Retinal pigment epithelial cell (primary cell): ENCODE results near the gene PKNOX2.

Source experiments
- DNase-seq: peaks from one replicate; pipeline ENCODE4 v3.0.0-alpha.2; 2010; ENCODE audit warnings: low read depth
- H3K4me3 ChIP-seq: 2 replicates; pipeline ENCODE4 v1.5.1; 2011; ENCODE audit warnings: mild to moderate bottlenecking, low read length, control low read depth, moderate library complexity
- TF ChIP-seq, protein P1 (sequence below): conservative IDR thresholded peaks from 2 replicates; pipeline ENCODE4 v1.5.1; 2011; ENCODE audit warnings: low read depth, low read length, control low read depth, inconsistent platforms

PKNOX2 gene

DNA sequence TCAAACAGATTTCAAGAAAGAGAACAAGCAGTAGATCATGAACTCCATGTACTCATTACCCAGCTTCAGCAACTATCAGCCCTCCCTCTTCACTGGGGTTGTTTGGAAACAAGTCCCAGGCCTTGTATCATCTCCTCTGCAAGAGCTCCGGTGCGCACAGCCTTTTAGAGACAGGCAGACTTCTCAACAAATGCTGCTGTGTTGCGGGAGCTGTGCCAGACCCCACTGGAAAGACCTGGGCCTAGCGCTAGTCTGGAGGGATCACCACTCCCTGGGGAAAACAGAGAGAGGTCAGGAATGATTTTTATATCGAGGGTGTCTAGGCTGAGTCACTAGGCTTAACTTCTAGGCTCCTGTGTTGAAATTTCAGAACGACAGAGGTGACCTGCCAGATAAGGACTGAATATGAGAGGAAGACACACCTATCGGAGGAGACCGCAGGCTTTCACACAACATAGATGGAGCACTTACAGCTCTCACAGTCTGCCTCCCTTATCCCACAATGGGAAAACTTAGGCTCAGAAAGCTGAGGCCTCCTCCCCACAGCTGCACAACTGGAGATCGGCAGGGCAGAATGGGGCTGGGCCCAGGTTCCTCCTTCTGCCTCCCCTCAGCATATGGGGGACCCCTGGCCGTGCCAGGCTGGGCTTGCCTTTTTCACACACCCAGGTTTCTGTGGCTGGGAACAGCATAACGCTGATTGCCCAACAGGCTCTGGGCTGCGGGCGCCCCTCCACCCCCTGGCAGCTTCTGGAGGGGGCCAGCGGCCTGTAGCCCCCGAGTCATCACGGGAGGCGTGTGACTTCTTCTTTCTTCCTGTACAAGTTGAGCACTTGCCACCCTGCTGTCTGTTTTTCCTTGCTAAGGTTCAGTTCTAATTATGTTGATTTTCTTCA, 86.0 kb downstream of the PKNOX2 start:
- TF ChIP-seq, protein P1, sequence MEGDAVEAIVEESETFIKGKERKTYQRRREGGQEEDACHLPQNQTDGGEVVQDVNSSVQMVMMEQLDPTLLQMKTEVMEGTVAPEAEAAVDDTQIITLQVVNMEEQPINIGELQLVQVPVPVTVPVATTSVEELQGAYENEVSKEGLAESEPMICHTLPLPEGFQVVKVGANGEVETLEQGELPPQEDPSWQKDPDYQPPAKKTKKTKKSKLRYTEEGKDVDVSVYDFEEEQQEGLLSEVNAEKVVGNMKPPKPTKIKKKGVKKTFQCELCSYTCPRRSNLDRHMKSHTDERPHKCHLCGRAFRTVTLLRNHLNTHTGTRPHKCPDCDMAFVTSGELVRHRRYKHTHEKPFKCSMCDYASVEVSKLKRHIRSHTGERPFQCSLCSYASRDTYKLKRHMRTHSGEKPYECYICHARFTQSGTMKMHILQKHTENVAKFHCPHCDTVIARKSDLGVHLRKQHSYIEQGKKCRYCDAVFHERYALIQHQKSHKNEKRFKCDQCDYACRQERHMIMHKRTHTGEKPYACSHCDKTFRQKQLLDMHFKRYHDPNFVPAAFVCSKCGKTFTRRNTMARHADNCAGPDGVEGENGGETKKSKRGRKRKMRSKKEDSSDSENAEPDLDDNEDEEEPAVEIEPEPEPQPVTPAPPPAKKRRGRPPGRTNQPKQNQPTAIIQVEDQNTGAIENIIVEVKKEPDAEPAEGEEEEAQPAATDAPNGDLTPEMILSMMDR, result no peak
- H3K4me3 ChIP-seq, result no peak overlapping the region
- DNase-seq, result no peak

DNA sequence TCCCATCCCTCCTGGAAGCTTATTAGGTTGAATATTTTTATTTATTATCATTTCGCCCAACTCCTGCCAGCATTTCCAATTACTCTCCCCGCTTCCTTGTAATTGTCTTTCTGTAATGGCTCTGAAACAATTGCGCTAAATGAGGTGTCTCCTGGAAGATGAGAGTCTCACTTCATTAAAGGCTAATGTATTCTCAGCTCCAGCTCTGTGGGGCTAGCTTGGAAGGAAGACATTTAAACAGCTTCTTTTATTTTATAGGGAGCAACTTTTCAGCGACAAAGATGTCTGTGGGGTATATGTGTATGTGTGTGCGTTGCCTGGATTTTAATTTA, 86.6 kb downstream of the PKNOX2 start:
- no peak for DNase-seq
- H3K4me3 ChIP-seq, result no peak overlapping the region
- TF ChIP-seq, protein P1, result no peak

DNA sequence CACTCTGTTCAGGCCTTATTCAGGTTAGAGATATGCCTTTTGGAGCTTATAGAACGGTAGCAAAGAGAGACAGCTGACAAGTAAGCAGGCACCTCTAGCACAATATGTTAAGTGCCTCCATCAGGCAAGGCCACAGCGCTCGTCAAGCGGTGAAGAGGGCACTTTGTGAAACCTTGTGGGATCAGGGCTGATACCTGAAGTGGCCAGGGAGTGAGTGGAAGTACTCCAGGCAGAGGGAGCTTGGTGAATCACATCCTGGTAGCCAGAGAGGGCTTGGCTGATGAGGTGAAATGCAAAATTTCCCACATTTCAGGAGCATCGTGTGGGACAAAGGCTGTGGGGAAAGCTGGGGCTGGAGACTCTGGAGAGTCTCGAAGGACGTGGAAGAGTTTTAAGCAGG, 87.4 kb downstream of the PKNOX2 start:
- DNase-seq, result no peak
- TF ChIP-seq, protein P1, result no peak
- no peak overlapping the region for H3K4me3 ChIP-seq

DNA sequence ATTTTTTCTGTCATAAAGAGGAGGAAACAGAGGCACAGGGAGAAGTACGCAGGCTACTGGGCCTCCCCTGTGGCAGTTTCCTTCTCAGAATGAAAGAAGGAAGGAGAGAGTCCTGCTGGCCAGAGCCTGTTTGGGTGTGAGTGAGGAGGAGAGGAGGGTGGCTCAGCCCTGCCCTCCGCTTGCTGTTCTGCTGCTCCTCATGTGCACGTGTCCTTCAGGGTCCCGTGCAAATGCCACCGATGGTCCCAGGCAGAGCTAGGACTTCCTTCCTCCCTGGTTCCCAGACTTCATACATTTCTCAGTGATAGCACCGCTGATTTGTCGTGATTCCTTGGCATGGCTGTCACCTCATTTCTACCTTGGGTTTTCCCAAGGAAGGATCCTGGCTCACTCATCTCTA, 88.7 kb downstream of the PKNOX2 start:
- TF ChIP-seq, protein P1, result no peak
- no peak overlapping the region for H3K4me3 ChIP-seq
- no peak for DNase-seq

DNA sequence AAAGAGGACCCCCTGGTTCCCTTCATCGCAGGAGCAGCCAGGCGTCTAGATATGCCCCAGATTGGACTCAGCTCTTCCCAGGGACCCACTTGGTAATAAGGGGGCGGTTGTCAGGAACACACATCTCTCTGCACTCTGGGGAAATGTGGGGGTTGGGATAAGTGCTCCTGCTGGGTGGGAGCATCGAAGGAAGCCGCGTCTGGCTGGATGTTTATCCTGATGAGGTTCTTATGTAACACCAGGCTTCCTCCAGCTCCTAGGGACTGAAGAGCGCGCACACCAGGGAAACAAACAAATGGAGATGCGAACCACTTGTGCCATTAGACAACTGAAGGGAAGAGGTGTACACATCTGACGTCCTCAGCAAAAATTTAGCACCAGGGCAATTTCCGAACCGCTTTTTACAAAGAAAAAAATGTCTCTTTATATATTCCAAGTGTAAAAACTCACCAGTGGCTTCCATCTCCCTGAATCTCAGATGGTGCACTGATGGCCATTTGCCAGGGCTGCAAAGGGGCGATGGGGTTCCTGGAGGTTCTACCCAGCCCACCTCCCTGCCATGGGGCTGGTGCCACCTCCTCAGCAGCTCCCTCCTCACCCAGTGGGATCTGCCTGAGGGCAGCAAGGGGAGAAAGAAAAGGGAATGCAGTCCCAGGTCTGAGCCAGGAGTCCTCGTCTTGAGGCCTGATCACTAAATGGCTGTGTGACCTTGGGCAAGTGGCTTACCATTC, 89.4 kb downstream of the PKNOX2 start:
- H3K4me3 ChIP-seq, result no peak overlapping the region
- TF ChIP-seq, protein P1, result no peak

DNA sequence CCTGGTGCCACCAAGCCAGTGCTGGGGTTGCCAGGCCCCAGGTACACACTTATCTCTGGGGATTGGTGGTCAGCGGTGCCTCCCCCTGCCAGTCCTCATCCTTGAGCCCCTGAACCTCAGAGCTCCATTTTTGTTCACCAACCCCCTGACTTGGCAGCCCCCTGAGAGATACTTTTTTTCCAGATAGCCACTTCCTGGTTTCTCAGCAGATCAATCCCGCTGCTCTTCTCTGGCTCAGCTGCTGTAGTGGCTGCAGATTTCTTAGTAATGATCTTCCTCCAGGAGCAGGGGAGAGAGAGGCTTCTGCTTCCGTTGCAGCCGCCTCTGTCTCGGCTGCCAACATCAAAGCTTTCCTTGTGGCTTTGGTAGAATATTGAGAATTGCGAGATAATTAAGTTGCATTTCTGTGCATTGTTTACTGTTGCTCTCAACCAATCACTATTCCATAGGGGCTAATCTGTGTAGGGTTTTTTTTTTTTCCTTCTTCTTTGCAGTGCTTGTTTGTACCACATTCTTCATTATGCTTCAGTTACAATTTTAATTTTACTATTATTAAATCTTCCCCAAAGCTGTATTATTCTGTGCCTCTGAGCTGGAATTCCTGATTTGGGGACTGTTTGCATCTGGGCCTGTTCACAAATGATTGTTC, 92.1 kb downstream of the PKNOX2 start:
- TF ChIP-seq, protein P1, result no peak
- no peak for DNase-seq
- H3K4me3 ChIP-seq, result no peak overlapping the region

More for the DNA sequence above, 89.4 kb downstream of the PKNOX2 start:
- DNase-seq, result no peak
